Neural cell (in vitro differentiated cells): ENCODE measurements around the gene ZNF625.

ENCODE experiments used
- EZH2 ChIP-seq: fragments of 200-600, 300-800 bp; shearing (Covaris generic), sonication (generic); IDR thresholded peaks from 2 replicates; pipeline ENCODE4 v1.6.1; 2014; ENCODE audit warnings: antibody characterized with exemption, low read length, borderline replicate concordance, mild to moderate bottlenecking; ENCODE audit not compliant: insufficient read depth, poor library complexity, severe bottlenecking
- POLR2AphosphoS5 ChIP-seq: IDR thresholded peaks from 2 replicates; pipeline ENCODE4 v1.6.1; 2012
- TF ChIP-seq, protein P1 (sequence below): fragments of 450-650 bp; IDR thresholded peaks from 2 replicates; pipeline ENCODE4 v1.5.1; 2014; ENCODE audit warnings: antibody characterized with exemption, mild to moderate bottlenecking, moderate library complexity; ENCODE audit not compliant: poor library complexity, severe bottlenecking

- no peak for TF ChIP-seq POLR2AphosphoS5
- TF ChIP-seq, protein P1, sequence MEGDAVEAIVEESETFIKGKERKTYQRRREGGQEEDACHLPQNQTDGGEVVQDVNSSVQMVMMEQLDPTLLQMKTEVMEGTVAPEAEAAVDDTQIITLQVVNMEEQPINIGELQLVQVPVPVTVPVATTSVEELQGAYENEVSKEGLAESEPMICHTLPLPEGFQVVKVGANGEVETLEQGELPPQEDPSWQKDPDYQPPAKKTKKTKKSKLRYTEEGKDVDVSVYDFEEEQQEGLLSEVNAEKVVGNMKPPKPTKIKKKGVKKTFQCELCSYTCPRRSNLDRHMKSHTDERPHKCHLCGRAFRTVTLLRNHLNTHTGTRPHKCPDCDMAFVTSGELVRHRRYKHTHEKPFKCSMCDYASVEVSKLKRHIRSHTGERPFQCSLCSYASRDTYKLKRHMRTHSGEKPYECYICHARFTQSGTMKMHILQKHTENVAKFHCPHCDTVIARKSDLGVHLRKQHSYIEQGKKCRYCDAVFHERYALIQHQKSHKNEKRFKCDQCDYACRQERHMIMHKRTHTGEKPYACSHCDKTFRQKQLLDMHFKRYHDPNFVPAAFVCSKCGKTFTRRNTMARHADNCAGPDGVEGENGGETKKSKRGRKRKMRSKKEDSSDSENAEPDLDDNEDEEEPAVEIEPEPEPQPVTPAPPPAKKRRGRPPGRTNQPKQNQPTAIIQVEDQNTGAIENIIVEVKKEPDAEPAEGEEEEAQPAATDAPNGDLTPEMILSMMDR: no peak
- TF ChIP-seq EZH2: no peak
These were observed 41.6 kb upstream of the ZNF625 start for GRCh38 chr19:12198136-12198535.
